Activated CD8-positive, alpha-beta memory T cell treated with anti-CD3 and anti-CD28 coated beads for 36 hours (primary cell): ENCODE results near the gene UBE2Z. TPM values are rescaled to one million over a fixed set of nuclear protein-coding genes. Genes with fewer than 3 reads are reported as not detected.

Experiments used
- total RNA-seq, 2 experiments: library from RNA; stranded (reverse); gene quantifications; one replicate each; pipeline ENCODE4 v1.2.3, GENCODE V29; 2021

UBE2Z gene
- total RNA-seq, 2 experiments from 2014 or later = 92.5 to 95.7 TPM

Other genes with a start within 250 kb of the UBE2Z start
- not detected for gene PRAC1, start 185.9 kb upstream of the UBE2Z start, total RNA-seq
- gene PRAC2, start 185.2 kb upstream of the UBE2Z start, total RNA-seq = not detected
- not detected for gene HOXB13, start 179.7 kb upstream of the UBE2Z start, total RNA-seq
- not detected for gene TTLL6, start 91.2 kb upstream of the UBE2Z start, total RNA-seq
- 10 to 100 TPM; 68.4 to 83.8 TPM for gene CALCOCO2, start 77.4 kb upstream of the UBE2Z start, total RNA-seq
- 100 to 1,000 TPM; 138 TPM for gene ATP5MC1, start 15.6 kb upstream of the UBE2Z start, total RNA-seq
- 100 to 1,000 TPM; 144 to 162 TPM for gene SNF8, start 36.4 kb downstream of the UBE2Z start, total RNA-seq
- not detected for gene GIP, start 60.2 kb downstream of the UBE2Z start, total RNA-seq
- gene IGF2BP1, start 89.0 kb downstream of the UBE2Z start, total RNA-seq = under 1 TPM; 0.40 to 0.59 TPM
- not detected for gene B4GALNT2, start 224.4 kb downstream of the UBE2Z start, total RNA-seq